ENCODE results near the gene TMEM123.

TMEM123 gene

DNA sequence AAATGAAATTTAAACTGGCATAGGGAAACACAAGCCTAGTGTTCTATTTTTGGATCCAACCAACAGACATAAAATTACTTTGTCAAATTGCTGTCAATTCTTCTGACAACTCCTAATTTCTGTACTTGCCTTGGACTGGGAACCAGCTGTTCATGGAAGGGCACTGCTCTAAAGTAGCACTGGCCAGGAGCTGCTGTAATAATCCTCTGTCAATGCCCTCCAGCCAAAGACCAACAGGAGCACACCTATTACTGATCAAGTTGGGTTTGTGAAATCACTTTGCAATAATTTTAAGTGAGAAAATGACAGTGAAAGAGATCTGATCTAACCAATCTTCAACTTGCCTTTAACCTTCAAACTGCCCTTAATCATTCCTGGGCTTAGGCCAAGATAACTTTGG, 18.9 kb upstream of the TMEM123 start:
- TF ChIP-seq CTCF (IDR thresholded peaks at IDR 0.05; ENCODE audit: low read depth, low read length): no peak

DNA sequence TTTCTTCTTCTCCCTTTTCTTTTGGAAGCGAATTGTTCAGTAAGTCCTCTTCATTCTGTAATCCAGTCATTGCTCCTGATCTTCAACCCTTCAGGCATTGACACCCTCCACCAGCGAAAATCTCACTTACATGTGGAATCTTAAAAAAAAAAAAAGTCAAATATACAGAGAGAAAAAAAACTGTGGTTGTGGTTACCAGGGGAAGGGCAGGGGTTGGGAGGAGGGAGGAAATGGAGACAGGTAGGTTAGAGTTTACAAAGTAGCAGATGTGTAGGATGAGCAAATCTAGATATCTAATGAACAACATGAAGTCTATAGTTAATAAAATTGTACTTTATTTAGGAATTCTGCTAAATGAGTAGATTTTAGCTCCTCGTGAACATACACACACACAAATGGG, 17.7 kb upstream of the TMEM123 start:
- TF ChIP-seq CTCF (IDR thresholded peaks at IDR 0.05; ENCODE audit: low read depth, low read length): no peak
- no peaks in the 10 kb centered on the region for H3K36me3 ChIP-seq
- peaks cover 9% of the 10 kb centered on the region for H3K4me1 ChIP-seq
- no peak overlapping the region for H3K4me3 ChIP-seq (ENCODE audit: low read depth, low read length)
- DNase-seq: no peak
- no peaks in the 10 kb centered on the region for H3K27me3 ChIP-seq
- H3K9me3 ChIP-seq: no peaks in the 10 kb centered on the region

More for the DNA sequence above, 18.9 kb upstream of the TMEM123 start:
- no peak for DNase-seq
- no peaks in the 10 kb centered on the region for H3K36me3 ChIP-seq
- no peaks in the 10 kb centered on the region for H3K27me3 ChIP-seq
- H3K9me3 ChIP-seq: no peaks in the 10 kb centered on the region
- H3K4me3 ChIP-seq (ENCODE audit: low read depth, low read length): no peak overlapping the region
- H3K4me1 ChIP-seq: peaks cover 9% of the 10 kb centered on the region

GRCh38 chr11:102469196-102469821, 16.7 kb upstream of the TMEM123 start:
- no peak for DNase-seq
- Histone ChIP-seq H3K36me3 (no peaks in the 10 kb centered on the region), H3K27me3 (no peaks in the 10 kb centered on the region), H3K4me1 (peaks cover 9% of the 10 kb centered on the region), H3K9me3 (no peaks in the 10 kb centered on the region), H3K4me3 (ENCODE audit: low read depth, low read length) (no peak overlapping the region)
- TF ChIP-seq CTCF (IDR thresholded peaks at IDR 0.05; ENCODE audit: low read depth, low read length): no peak

GRCh38 chr11:102468616-102469195, 16.1 kb upstream of the TMEM123 start:
- no peaks in the 10 kb centered on the region for H3K9me3 ChIP-seq
- H3K36me3 ChIP-seq: no peaks in the 10 kb centered on the region
- no peak overlapping the region for H3K4me3 ChIP-seq (ENCODE audit: low read depth, low read length)
- peaks cover 3% of the 10 kb centered on the region for H3K4me1 ChIP-seq
- H3K27me3 ChIP-seq: no peaks in the 10 kb centered on the region
- TF ChIP-seq CTCF (IDR thresholded peaks at IDR 0.05; ENCODE audit: low read depth, low read length): no peak
- DNase-seq: no peak

DNA sequence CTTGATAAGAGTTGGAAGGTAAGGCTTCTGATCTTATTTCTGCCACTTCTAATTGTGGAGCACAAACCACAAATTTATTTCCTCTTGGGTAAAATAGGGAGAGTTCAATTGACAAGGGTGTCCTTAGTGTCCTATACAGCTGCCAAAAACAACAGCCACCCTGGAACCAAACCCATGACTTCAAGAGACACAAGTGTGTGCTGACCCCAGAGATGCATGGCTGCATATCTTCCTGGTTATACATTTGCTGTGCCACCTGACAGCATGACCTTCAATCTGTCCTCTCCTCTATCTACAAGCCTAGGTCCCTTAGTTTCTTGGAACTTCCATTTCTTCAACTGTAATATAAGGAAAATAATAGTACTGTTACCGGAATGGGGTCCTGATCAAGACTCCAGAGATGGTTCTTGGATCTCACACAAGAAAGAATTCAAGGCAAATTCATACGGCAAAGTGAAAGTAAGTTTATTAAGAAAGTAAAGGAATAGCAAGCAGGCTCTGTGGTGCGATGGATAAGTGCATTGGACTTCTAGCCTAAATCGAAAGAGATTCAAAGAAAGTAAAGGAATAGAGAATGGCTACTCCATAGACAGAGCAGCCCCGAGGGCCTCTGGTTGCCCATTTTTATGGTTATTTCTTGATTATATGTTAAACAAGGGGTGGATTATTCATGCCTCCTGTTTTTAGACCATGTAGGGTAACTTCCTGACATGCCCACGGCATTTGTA, 15.5 kb upstream of the TMEM123 start:
- H3K4me3 ChIP-seq (ENCODE audit: low read depth, low read length): no peak overlapping the region
- DNase-seq: no peak
- no peaks in the 10 kb centered on the region for H3K36me3 ChIP-seq
- no peak for TF ChIP-seq CTCF (IDR thresholded peaks at IDR 0.05; ENCODE audit: low read depth, low read length)
- no peaks in the 10 kb centered on the region for H3K27me3 ChIP-seq
- H3K9me3 ChIP-seq: no peaks in the 10 kb centered on the region
- H3K4me1 ChIP-seq: no peaks in the 10 kb centered on the region
